Ovary (tissue), 3 donors: Measurements from ENCODE around the gene NLRC4.

Experiments used
- EP300 ChIP-seq: sonication (generic); formaldehyde crosslinking; IDR thresholded peaks from one replicate; pipeline ENCODE4 v1.6.1; 2017; ENCODE audit warnings: antibody characterized with exemption
- POLR2A ChIP-seq: fragments of 450-650 bp; IDR thresholded peaks from one replicate; pipeline ENCODE4 v1.6.1; 2017; ENCODE audit warnings: antibody characterized with exemption, mild to moderate bottlenecking, moderate library complexity
- TF ChIP-seq, protein P1 (sequence below), 3 donors: fragments of 450-650 bp in 2 of 3; fragments of 200-600 bp in 1 of 3; IDR thresholded peaks; one replicate each; pipeline versions ENCODE4 v1.5.1 to v1.8.0; 2016 to 2022; ENCODE audit warnings: antibody characterized with exemption in 3 of 3, mild to moderate bottlenecking in 1 of 3
- donor health status: DM: no; HTN: no; CAD: no.

DNA sequence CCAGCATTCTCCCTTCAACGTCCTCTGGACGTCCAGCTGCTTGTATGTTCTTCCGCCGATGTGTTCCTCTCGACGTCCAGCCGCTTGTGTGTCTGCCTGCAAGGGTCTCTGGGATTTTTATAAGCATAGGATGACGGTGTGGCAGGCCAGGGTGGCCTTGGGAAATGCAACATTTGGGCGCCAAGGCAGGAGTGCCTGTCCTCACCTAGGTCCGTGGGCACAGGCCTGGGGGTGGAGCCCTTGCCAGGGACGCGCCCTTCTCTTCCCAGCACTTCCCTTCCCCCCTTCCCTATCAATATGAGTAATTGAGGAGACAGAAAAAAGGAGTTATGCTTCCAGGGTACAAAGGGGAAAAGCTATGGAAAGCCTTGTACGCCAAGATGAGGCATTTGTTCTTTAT is 6.4 kb downstream of the NLRC4 start:
- TF ChIP-seq POLR2A: no peak
- TF ChIP-seq, protein P1, sequence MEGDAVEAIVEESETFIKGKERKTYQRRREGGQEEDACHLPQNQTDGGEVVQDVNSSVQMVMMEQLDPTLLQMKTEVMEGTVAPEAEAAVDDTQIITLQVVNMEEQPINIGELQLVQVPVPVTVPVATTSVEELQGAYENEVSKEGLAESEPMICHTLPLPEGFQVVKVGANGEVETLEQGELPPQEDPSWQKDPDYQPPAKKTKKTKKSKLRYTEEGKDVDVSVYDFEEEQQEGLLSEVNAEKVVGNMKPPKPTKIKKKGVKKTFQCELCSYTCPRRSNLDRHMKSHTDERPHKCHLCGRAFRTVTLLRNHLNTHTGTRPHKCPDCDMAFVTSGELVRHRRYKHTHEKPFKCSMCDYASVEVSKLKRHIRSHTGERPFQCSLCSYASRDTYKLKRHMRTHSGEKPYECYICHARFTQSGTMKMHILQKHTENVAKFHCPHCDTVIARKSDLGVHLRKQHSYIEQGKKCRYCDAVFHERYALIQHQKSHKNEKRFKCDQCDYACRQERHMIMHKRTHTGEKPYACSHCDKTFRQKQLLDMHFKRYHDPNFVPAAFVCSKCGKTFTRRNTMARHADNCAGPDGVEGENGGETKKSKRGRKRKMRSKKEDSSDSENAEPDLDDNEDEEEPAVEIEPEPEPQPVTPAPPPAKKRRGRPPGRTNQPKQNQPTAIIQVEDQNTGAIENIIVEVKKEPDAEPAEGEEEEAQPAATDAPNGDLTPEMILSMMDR (IDR thresholded peaks at IDR 0.05): no peak
- no peak for TF ChIP-seq EP300
